ENCODE results near the gene TSPAN13. TPM values are rescaled to one million over a fixed set of nuclear protein-coding genes. Genes with fewer than 3 reads are reported as not detected.

Gene TSPAN13
- total and polyA plus RNA-seq, 2 donors (not counting 1 experiment from before 2014, with no cell fraction given) = 23.0 to 26.2 TPM

DNA sequence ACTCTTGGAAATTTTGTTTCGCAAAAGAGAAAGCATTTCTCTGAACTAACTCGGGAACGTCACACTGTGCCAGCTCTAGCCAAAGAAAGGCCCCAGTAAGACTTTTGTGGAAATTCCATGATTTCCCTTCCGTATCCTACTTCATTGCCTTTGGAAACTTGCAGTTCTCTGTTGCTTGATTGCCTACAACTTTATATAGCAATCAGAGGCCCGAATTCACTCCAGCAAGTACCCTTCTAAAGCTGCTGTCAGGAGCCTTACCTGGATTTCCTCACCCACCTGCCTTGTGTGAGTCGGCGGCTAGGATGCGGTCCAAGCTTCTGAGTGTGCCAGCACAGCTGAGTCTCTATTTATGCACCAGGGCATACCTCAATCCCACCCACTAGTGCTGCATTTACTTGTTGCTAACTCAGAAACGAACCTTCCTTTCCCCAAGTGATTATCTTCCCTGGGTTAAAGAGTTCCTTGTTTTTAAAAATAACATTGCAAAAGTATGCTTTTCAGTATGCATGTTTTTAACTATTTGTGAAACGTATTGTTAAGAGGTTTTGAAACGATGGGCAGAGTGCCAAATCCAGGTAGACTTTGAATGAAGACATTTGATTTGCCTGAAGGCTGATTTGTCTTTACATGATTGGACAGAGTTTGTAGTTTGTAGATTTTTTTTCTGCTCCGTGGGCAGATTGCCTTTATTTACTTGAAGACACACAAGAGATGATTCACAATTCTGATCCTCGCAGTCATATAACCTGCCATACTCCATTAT, 51.3 kb downstream of the TSPAN13 start, which contains the start of gene AGR2:
TSS of gene AGR2 (minus strand) at position 326 of the 766 bp plus-strand sequence. CDS start 3,203 bp downstream, outside the sequence.
- no peak within 1 kb of the TSS for H3K4me3 Mint-ChIP-seq
- WGBS (ENCODE audit: insufficient coverage) = 92% methylated on average over 10 of the region's 13 CpGs
- H3K36me3 ChIP-seq (replicated peaks in 1 of 2; ENCODE audit: control extremely low read depth in 1 of 2, control insufficient read depth in 1 of 2, extremely low read depth in 1 of 2, insufficient read depth in 2 of 2, low read length in 1 of 2) = no peaks in the 10 kb centered on the region
- peaks cover 4% of the 10 kb centered on the region for H3K27me3 Mint-ChIP-seq
- TF ChIP-seq, protein P1, sequence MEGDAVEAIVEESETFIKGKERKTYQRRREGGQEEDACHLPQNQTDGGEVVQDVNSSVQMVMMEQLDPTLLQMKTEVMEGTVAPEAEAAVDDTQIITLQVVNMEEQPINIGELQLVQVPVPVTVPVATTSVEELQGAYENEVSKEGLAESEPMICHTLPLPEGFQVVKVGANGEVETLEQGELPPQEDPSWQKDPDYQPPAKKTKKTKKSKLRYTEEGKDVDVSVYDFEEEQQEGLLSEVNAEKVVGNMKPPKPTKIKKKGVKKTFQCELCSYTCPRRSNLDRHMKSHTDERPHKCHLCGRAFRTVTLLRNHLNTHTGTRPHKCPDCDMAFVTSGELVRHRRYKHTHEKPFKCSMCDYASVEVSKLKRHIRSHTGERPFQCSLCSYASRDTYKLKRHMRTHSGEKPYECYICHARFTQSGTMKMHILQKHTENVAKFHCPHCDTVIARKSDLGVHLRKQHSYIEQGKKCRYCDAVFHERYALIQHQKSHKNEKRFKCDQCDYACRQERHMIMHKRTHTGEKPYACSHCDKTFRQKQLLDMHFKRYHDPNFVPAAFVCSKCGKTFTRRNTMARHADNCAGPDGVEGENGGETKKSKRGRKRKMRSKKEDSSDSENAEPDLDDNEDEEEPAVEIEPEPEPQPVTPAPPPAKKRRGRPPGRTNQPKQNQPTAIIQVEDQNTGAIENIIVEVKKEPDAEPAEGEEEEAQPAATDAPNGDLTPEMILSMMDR (IDR thresholded peaks at IDR 0.05) = no peak
- TF ChIP-seq EZH2 (IDR thresholded peaks at IDR 0.05; ENCODE audit: borderline replicate concordance, insufficient read depth, low read depth, low read length, poor library complexity, severe bottlenecking) = no peak
- H3K27ac Mint-ChIP-seq = no peak within 1 kb of the TSS
- H3K4me3 ChIP-seq (ENCODE audit: control extremely low read depth in 1 of 5, extremely low read depth in 1 of 5, insufficient read depth in 1 of 5, low read depth in 2 of 5, low read length in 4 of 5) = no peak within 1 kb of the TSS
- H3K79me2 ChIP-seq (ENCODE audit: control insufficient read depth, insufficient read depth, low read length) = no peaks in the 10 kb centered on the region
- H3K4me1 ChIP-seq (ENCODE audit: control insufficient read depth in 2 of 2, insufficient read depth in 2 of 2, low read length in 2 of 2) = no peaks in the 10 kb centered on the region
- H3K27me3 ChIP-seq (replicated peaks in 1 of 4; ENCODE audit: control extremely low read depth in 1 of 4, control insufficient read depth in 3 of 4, insufficient read depth in 4 of 4, low read length in 3 of 4) = no peaks in the 10 kb centered on the region
- no peak within 1 kb of the TSS for H3K27ac ChIP-seq (ENCODE audit: low read length in 2 of 2)
- no peaks in the 10 kb centered on the region for H4K20me1 ChIP-seq (ENCODE audit: control insufficient read depth, insufficient read depth, low read length, poor library complexity, severe bottlenecking)
- no peak within 1 kb of the TSS for H3K4me2 ChIP-seq (replicated peaks; ENCODE audit: low read depth, low read length, poor library complexity, severe bottlenecking)
- H3K9ac ChIP-seq (ENCODE audit: low read length) = no peak within 1 kb of the TSS
- H3K4me1 Mint-ChIP-seq = no peaks in the 10 kb centered on the region
- ATAC-seq (ENCODE audit: low read depth) = no peak
- no peaks in the 10 kb centered on the region for H3K9me3 ChIP-seq (ENCODE audit: control extremely low read depth in 1 of 3, control insufficient read depth in 2 of 3, insufficient read depth in 1 of 3, low read length in 2 of 3)
- intact Hi-C loops (cut with micrococcal nuclease) = loop anchor here (10.0 kb wide), 1 partner anchor 110 kb away; no protein-coding TSS in a partner anchor
- ChIA-PET POLR2A (no interaction called here), CTCF (no interaction called here)
- H2AFZ ChIP-seq (ENCODE audit: insufficient read depth, low read depth, low read length, poor library complexity, severe bottlenecking) = no peak within 1 kb of the TSS
- no peaks in the 10 kb centered on the region for H3K9me3 Mint-ChIP-seq (ENCODE audit: insufficient read depth)
- no peak for DNase-seq

DNA sequence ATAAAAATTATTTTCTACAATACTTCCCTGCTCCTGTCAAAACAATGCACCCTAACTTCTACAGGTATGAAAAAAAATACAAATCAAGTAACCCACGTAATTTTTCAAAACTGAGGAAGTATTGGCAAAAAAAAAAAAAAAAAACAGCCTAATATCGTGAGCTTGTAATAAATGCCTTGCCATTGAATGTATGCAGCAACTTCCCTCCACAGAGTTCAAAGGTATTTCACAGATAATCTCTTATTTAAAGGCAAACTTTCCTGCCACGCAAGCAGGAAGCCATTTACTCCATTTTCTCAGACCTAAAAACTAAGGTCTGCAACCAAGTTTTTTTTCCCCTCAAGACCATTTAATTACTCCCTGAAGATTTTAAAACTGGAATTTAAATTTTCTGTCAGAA, 51.9 kb downstream of the TSPAN13 start:
- no peaks in the 10 kb centered on the region for H3K79me2 ChIP-seq (ENCODE audit: control insufficient read depth, insufficient read depth, low read length)
- H3K9me3 ChIP-seq (ENCODE audit: control extremely low read depth in 1 of 3, control insufficient read depth in 2 of 3, insufficient read depth in 1 of 3, low read length in 2 of 3) = no peaks in the 10 kb centered on the region
- H3K4me1 ChIP-seq (ENCODE audit: control insufficient read depth in 2 of 2, insufficient read depth in 2 of 2, low read length in 2 of 2) = no peaks in the 10 kb centered on the region
- no peak overlapping the region for H3K27ac ChIP-seq (ENCODE audit: low read length in 2 of 2)
- WGBS (ENCODE audit: insufficient coverage) = no CpG with 5 or more reads among the region's 3 CpGs
- no peak overlapping the region for H3K4me3 Mint-ChIP-seq
- no peak overlapping the region for H3K4me3 ChIP-seq (ENCODE audit: control extremely low read depth in 1 of 5, extremely low read depth in 1 of 5, insufficient read depth in 1 of 5, low read depth in 2 of 5, low read length in 4 of 5)
- no peak overlapping the region for H3K9ac ChIP-seq (ENCODE audit: low read length)
- H3K27me3 Mint-ChIP-seq = peaks cover 4% of the 10 kb centered on the region
- H2AFZ ChIP-seq (ENCODE audit: insufficient read depth, low read depth, low read length, poor library complexity, severe bottlenecking) = no peak overlapping the region
- H3K9me3 Mint-ChIP-seq (ENCODE audit: insufficient read depth) = no peaks in the 10 kb centered on the region
- H4K20me1 ChIP-seq (ENCODE audit: control insufficient read depth, insufficient read depth, low read length, poor library complexity, severe bottlenecking) = no peaks in the 10 kb centered on the region
- H3K27me3 ChIP-seq (replicated peaks in 1 of 4; ENCODE audit: control extremely low read depth in 1 of 4, control insufficient read depth in 3 of 4, insufficient read depth in 4 of 4, low read length in 3 of 4) = no peaks in the 10 kb centered on the region
- H3K36me3 ChIP-seq (replicated peaks in 1 of 2; ENCODE audit: control extremely low read depth in 1 of 2, control insufficient read depth in 1 of 2, extremely low read depth in 1 of 2, insufficient read depth in 2 of 2, low read length in 1 of 2) = no peaks in the 10 kb centered on the region
- intact Hi-C loops (cut with micrococcal nuclease) = loop anchor here (10.0 kb wide), 1 partner anchor 111 kb away; no protein-coding TSS in a partner anchor
- CTCF ChIA-PET = no interaction called here
- H3K27ac Mint-ChIP-seq = no peak overlapping the region
- no peak for ATAC-seq (ENCODE audit: low read depth)
- TF ChIP-seq EZH2 (IDR thresholded peaks at IDR 0.05; ENCODE audit: borderline replicate concordance, insufficient read depth, low read depth, low read length, poor library complexity, severe bottlenecking) = no peak
- TF ChIP-seq, protein P1 (IDR thresholded peaks at IDR 0.05) = no peak
- POLR2A ChIA-PET = no interaction called here
- H3K4me2 ChIP-seq (replicated peaks; ENCODE audit: low read depth, low read length, poor library complexity, severe bottlenecking) = no peak overlapping the region
- DNase-seq = no peak
- H3K4me1 Mint-ChIP-seq = no peaks in the 10 kb centered on the region

All from B cell (primary cell).